ENCODE results near the gene TMEM267. TPM values are rescaled to one million over a fixed set of nuclear protein-coding genes. Genes with fewer than 3 reads are reported as not detected.

TMEM267 gene
- total and polyA plus RNA-seq, 2 of the 8 experiments (the other 6 are each of a cell fraction or from before 2014, with no cell fraction given), result 4.8 to 6.2 TPM

DNA sequence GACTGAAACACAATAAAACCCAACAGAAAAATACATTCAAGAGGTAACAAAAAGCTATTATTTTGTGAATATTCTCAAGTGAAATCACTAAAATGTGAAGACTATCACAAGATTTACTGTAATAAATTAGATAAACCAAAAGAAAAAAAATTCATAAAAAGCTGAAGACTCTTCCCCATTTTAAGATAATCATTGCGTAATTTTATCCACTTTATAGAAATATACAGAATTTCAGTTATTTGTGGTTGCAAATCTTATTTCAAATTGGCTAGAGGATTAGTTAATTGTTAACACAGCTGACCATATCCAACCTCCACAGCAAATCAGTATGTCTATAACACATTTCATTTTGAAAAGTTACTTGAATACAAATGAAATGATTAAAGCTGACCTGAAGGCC lies 7.7 kb upstream of the TMEM267 start:
- no peak overlapping the region for H3K14ac ChIP-seq (ENCODE audit: insufficient read length)
- H2BK120ac ChIP-seq (replicated peaks; ENCODE audit: low read depth, low read length), result no peak overlapping the region
- H3K27me3 ChIP-seq (replicated peaks in 1 of 4; ENCODE audit: control insufficient read depth in 3 of 4, extremely low read depth in 1 of 4, insufficient read depth in 3 of 4, low read length in 3 of 4), result no peaks in the 10 kb centered on the region
- H2AFZ ChIP-seq (ENCODE audit: low read length), result no peak overlapping the region
- no peak overlapping the region for H3K4me3 ChIP-seq (ENCODE audit: extremely low read depth in 1 of 4, insufficient read depth in 2 of 4, low read depth in 3 of 4, low read length in 4 of 4)
- H4K91ac ChIP-seq (replicated peaks; ENCODE audit: insufficient read length, low read length), result no peak overlapping the region
- H4K20me1 ChIP-seq (replicated peaks in 1 of 2; ENCODE audit: control insufficient read depth in 1 of 2, insufficient read depth in 2 of 2, low read length in 2 of 2), result no peaks in the 10 kb centered on the region
- H3K36me3 ChIP-seq (ENCODE audit: control insufficient read depth in 2 of 4, insufficient read depth in 4 of 4, low read length in 3 of 4), result peaks cover 0 to 16% (median 0%) of the 10 kb centered on the region in 4 experiments; a peak in 2 of 8 replicates
- CTCF ChIA-PET (ENCODE audit: partially characterized antibody), result interaction anchor here (1.1 kb wide), 1 partner anchor 263 kb away, joined by 3 read pairs; no protein-coding TSS in a partner anchor
- no peaks in the 10 kb centered on the region for H3K4me1 ChIP-seq (replicated peaks in 1 of 4; ENCODE audit: control insufficient read depth in 3 of 4, insufficient read depth in 4 of 4, low read length in 3 of 4)
- no peaks in the 10 kb centered on the region for H3K79me1 ChIP-seq (ENCODE audit: low read depth, low read length)
- H4K5ac ChIP-seq (ENCODE audit: insufficient read length, low read depth, low read length), result no peak overlapping the region
- H2BK5ac ChIP-seq (ENCODE audit: low read depth, low read length), result no peak overlapping the region
- no peak overlapping the region for H2BK15ac ChIP-seq (ENCODE audit: low read length)
- no peak overlapping the region for H3K18ac ChIP-seq (ENCODE audit: extremely low read depth, low read length)
- no peak overlapping the region for H3K27ac ChIP-seq (ENCODE audit: low read depth, low read length)
- H3K4me2 ChIP-seq (ENCODE audit: insufficient read depth in 1 of 2, low read depth in 2 of 2, low read length in 2 of 2), result no peak overlapping the region
- H3K4ac ChIP-seq (replicated peaks; ENCODE audit: insufficient read length, low read depth, low read length), result no peak overlapping the region
- no peaks in the 10 kb centered on the region for H3K79me2 ChIP-seq (ENCODE audit: control insufficient read depth in 1 of 2, insufficient read depth in 2 of 2, low read length in 2 of 2)
- H3K9ac ChIP-seq (replicated peaks in 1 of 4; ENCODE audit: extremely low read depth in 1 of 4, low read depth in 3 of 4, low read length in 3 of 4), result no peak overlapping the region
- H3K23ac ChIP-seq (ENCODE audit: insufficient read length), result no peak overlapping the region
- DNase-seq (ENCODE audit: low read depth in 1 of 2, low spot score in 2 of 2) (no peak), FAIRE-seq (no peak)
- H2AK5ac ChIP-seq (ENCODE audit: low read depth, low read length), result no peak overlapping the region
- no peak overlapping the region for H4K8ac ChIP-seq (ENCODE audit: extremely low read depth, insufficient read depth, low read length)
- H2BK20ac ChIP-seq (ENCODE audit: low read length), result no peak overlapping the region
- no peaks in the 10 kb centered on the region for H3K9me3 ChIP-seq (ENCODE audit: insufficient read depth in 2 of 2, low read depth in 1 of 2, low read length in 1 of 2)
- POLR2A ChIA-PET (ENCODE audit: partially characterized antibody), result no interaction called here
- 100% methylated on average over 1 of the region's 1 CpG; no CpG with 5 or more reads in 1 of the 2 experiments for WGBS, 2 experiments (ENCODE audit: extremely low coverage in 1 of 2, insufficient coverage in 1 of 2, insufficient read length in 1 of 2, insufficient replicate concordance in 2 of 2, low coverage in 1 of 2, low lambda C conversion rate in 2 of 2, missing lambda C conversion rate in 1 of 2)
- H3K56ac ChIP-seq (replicated peaks; ENCODE audit: insufficient read length, low read depth, low read length), result no peak overlapping the region
- TF ChIP-seq SP4 (IDR thresholded peaks at IDR 0.05; ENCODE audit: low read length) (no peak), CEBPB (IDR thresholded peaks at IDR 0.05; ENCODE audit: low read depth, low read length) (peak; percentile 38; the same call in 1 of the 2 replicates), KDM5A (IDR thresholded peaks at IDR 0.05; ENCODE audit: low read length) (no peak)
- TF ChIP-seq, protein P1, sequence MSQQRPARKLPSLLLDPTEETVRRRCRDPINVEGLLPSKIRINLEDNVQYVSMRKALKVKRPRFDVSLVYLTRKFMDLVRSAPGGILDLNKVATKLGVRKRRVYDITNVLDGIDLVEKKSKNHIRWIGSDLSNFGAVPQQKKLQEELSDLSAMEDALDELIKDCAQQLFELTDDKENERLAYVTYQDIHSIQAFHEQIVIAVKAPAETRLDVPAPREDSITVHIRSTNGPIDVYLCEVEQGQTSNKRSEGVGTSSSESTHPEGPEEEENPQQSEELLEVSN (IDR thresholded peaks at IDR 0.05), result no peak
- TF ChIP-seq, protein P2, sequence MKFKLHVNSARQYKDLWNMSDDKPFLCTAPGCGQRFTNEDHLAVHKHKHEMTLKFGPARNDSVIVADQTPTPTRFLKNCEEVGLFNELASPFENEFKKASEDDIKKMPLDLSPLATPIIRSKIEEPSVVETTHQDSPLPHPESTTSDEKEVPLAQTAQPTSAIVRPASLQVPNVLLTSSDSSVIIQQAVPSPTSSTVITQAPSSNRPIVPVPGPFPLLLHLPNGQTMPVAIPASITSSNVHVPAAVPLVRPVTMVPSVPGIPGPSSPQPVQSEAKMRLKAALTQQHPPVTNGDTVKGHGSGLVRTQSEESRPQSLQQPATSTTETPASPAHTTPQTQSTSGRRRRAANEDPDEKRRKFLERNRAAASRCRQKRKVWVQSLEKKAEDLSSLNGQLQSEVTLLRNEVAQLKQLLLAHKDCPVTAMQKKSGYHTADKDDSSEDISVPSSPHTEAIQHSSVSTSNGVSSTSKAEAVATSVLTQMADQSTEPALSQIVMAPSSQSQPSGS (IDR thresholded peaks at IDR 0.05; ENCODE audit: low read length), result no peak
- H2BK12ac ChIP-seq (ENCODE audit: low read depth, low read length), result no peak overlapping the region
- no peaks in the 10 kb centered on the region for H3K23me2 ChIP-seq (ENCODE audit: low read depth, low read length)

Data from H1 (cell line).